ENCODE results near the gene CARS2. TPM values are rescaled to one million over a fixed set of nuclear protein-coding genes. Genes with fewer than 3 reads are reported as not detected.

CARS2 gene
- 69.1 TPM for polyA plus RNA-seq (2012; ENCODE audit: insufficient read depth, insufficient read length, low read depth)

DNA sequence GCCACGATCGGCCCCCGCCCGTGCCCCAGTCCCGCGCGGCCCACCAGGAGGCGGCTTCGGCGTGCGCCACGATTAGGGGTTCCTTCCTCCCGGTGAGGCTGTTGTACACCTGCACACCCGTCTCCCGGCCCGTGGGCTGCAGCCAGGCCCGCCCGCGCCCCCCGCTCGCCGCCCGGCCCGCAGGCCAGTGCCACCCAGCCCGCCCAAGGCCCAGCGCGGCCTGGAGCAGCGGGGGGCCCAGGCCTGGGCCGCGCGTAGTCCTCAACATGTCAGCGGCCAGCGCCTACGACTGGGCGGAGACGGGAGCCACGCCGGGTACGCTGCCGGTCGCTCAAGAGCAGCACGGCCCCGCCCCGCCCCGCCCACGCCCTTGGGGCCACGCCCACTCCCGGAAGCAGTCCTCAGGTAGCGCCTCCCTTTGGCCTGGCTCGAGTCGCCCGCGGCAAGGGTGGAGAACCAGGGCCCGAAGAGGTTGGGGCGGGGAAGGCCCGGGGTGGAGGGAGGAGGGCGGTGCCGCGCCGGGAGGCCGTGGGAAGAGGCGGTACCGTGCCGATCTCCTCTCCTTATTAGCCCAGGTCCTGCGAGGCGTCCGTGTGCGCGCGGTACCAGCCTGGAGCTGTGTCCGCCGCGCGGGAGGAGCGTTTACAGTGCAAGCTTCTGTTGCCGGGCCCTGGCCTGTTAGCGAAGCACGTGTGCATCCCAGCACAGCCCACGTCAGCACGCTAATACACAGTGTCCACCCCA, at the start of gene CARS2:
Gene CARS2, minus strand, starts transcription at position 291 of the 744 bp plus-strand sequence. Its CDS starts 23 bp downstream, at position 268.
- Histone ChIP-seq H3K4me1 (peaks cover 12% of the 10 kb centered on the region), H3K36me3 (peaks cover 12% of the 10 kb centered on the region), H3K27me3 (no peaks in the 10 kb centered on the region), H3K4me3 (ENCODE audit: low read depth, low read length) (peak within 1 kb of the TSS; percentile 62), H3K9me3 (no peaks in the 10 kb centered on the region)
- DNase-seq = peak; percentile 99
- TF ChIP-seq CTCF (IDR thresholded peaks at IDR 0.05; ENCODE audit: low read depth, low read length) = no peak; the same call in 1 of the 2 replicates

DNA sequence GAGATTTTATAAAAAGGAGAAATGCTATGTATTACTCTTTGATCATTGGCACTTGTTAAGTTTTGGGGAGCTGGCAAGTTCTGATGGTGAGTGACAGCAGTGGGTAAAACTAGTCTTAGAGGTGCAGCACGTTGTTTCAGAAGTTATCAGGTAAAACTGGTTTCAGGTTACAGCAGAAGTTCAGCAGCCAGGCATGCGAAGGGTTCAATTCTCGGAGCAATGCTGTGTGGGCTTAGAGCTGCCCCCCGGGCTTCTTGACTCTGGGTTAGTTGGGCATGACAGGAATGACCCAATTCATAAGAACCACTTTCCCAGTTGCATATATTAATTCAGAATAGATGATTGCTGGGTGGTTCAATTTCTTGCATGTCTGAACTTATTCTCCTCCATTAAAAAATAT, 42.4 kb upstream of the CARS2 start:
- TF ChIP-seq CTCF (IDR thresholded peaks at IDR 0.05; ENCODE audit: low read depth, low read length) = no peak
- DNase-seq = no peak

DNA sequence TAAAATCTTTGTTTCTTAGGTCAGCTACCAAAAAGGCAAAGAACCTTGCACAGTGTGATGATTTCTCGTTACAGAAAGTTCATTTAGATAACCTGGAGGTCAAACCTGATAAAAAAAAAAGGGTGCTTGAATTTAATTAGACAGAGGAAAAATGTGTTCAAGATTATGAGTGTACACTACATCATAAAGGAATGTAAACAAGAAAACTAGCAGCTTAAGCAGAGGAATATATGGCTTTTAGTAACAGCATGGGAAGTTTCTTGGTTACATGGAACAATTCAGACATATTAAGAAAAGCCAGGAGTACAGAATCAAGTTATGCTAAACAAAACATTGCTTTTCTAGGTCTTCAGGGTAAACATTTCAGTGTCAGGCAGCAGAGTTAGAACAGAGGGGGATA, 40.5 kb upstream of the CARS2 start:
- Histone ChIP-seq H3K27me3 (peaks cover 7% of the 10 kb centered on the region), H3K4me3 (ENCODE audit: low read depth, low read length) (no peak overlapping the region), H3K4me1 (no peaks in the 10 kb centered on the region), H3K36me3 (no peaks in the 10 kb centered on the region), H3K9me3 (peaks cover 4% of the 10 kb centered on the region; the same call in 1 of the 2 replicates)
- DNase-seq = no peak
- no peak for TF ChIP-seq CTCF (IDR thresholded peaks at IDR 0.05; ENCODE audit: low read depth, low read length)

More for the DNA sequence above, 42.4 kb upstream of the CARS2 start:
- H3K9me3 ChIP-seq = peaks cover 4% of the 10 kb centered on the region; the same call in 1 of the 2 replicates
- H3K27me3 ChIP-seq = peaks cover 7% of the 10 kb centered on the region; the same call in 1 of the 2 replicates
- no peak overlapping the region for H3K4me3 ChIP-seq (ENCODE audit: low read depth, low read length)
- no peaks in the 10 kb centered on the region for H3K4me1 ChIP-seq
- H3K36me3 ChIP-seq = no peaks in the 10 kb centered on the region

GRCh38 chr13:110743687-110744086, 37.8 kb upstream of the CARS2 start:
- Histone ChIP-seq H3K36me3 (no peaks in the 10 kb centered on the region), H3K9me3 (peaks cover 4% of the 10 kb centered on the region; the same call in 1 of the 2 replicates), H3K4me3 (ENCODE audit: low read depth, low read length) (no peak overlapping the region), H3K27me3 (peaks cover 7% of the 10 kb centered on the region), H3K4me1 (no peaks in the 10 kb centered on the region)
- DNase-seq = no peak
- no peak for TF ChIP-seq CTCF (IDR thresholded peaks at IDR 0.05; ENCODE audit: low read depth, low read length)

DNA sequence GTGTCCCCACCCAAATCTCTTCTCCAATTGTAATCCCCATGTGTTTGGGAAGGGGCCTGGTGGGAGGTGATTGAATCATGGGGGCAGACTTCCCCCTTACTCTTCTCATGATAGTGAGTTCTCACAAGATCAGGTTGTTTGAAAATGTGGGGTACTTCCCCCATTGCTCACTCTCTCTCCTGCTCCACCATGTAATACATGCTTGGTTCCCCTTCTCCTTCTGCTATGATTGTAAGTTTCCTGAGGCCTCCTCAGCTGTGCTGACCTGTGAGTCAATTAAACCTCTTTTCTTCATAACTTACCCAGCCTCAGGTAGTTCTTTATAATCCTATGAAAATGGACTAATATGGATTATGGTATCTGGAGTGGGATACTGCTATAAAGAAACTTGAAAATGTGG, 31.6 kb upstream of the CARS2 start:
- TF ChIP-seq CTCF (IDR thresholded peaks at IDR 0.05; ENCODE audit: low read depth, low read length) = no peak
- no peaks in the 10 kb centered on the region; the same call in 1 of the 2 replicates for H3K27me3 ChIP-seq
- DNase-seq = no peak
- H3K9me3 ChIP-seq = no peaks in the 10 kb centered on the region
- H3K4me1 ChIP-seq = no peaks in the 10 kb centered on the region
- H3K36me3 ChIP-seq = no peaks in the 10 kb centered on the region
- no peak overlapping the region for H3K4me3 ChIP-seq (ENCODE audit: low read depth, low read length)

DNA sequence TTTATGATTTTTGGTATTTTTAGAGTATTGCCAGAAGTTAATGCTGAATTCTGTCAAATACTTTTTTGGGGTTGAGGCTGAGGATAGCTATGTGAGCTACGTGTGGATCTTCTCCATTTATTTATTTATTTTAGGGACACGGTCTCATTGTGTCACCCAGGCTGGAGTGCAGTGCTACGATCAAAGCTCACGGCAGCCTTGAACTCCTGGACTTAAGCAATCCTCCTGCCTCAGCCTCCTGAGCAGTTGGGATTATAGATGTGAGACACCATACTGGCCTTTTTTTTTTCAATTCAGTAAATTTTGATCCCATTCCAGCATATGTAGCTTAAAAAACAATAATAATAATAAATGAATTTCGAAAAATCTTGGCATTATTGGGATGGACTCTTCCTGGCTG, 28.6 kb upstream of the CARS2 start:
- H3K9me3 ChIP-seq = no peaks in the 10 kb centered on the region
- H3K27me3 ChIP-seq = no peaks in the 10 kb centered on the region

More for the DNA sequence above, 28.6 kb upstream of the CARS2 start:
- H3K4me1 ChIP-seq = no peaks in the 10 kb centered on the region
- H3K4me3 ChIP-seq (ENCODE audit: low read depth, low read length) = no peak overlapping the region
- DNase-seq = no peak
- no peaks in the 10 kb centered on the region for H3K36me3 ChIP-seq
- TF ChIP-seq CTCF (IDR thresholded peaks at IDR 0.05; ENCODE audit: low read depth, low read length) = no peak
